Spleen (tissue), 7 donors: ENCODE data around the gene KRTAP19-4.
"Not testable (repeated sequence)": the region's sequence is repeated elsewhere in the genome, so short reads cannot be mapped to it uniquely, and the experiment has no call there.

Source experiments
- POLR2A ChIP-seq, 3 donors: fragments of 450-650 bp; IDR thresholded peaks; one replicate each; pipeline ENCODE4 v1.5.1; 2017; ENCODE audit warnings: antibody characterized with exemption in 3 of 3, mild to moderate bottlenecking in 1 of 3
- TF ChIP-seq, protein P1 (sequence below), 11 experiments: fragments of 200-600 bp in 7 of 11; fragments of 450-650 bp in 4 of 11; sonication (generic) in 4 of 11; IDR thresholded peaks in 8 of 11; conservative IDR thresholded peaks in 3 of 11; 1 replicate in 7 of 11; 2 replicates in 4 of 11; pipeline versions ENCODE4 v1.4.0 to v1.8.0; 2016 to 2021; ENCODE audit warnings: antibody characterized with exemption in 11 of 11, inconsistent platforms in 4 of 11, mild to moderate bottlenecking in 1 of 11
- donor health status: DM: no; HTN: no; CAD: no; lungs with moderate emphysema.
- donor health status: DM: no; HTN: no; CAD: no.
- donor health status: DM: no; HTN: no; CAD: no.

DNA sequence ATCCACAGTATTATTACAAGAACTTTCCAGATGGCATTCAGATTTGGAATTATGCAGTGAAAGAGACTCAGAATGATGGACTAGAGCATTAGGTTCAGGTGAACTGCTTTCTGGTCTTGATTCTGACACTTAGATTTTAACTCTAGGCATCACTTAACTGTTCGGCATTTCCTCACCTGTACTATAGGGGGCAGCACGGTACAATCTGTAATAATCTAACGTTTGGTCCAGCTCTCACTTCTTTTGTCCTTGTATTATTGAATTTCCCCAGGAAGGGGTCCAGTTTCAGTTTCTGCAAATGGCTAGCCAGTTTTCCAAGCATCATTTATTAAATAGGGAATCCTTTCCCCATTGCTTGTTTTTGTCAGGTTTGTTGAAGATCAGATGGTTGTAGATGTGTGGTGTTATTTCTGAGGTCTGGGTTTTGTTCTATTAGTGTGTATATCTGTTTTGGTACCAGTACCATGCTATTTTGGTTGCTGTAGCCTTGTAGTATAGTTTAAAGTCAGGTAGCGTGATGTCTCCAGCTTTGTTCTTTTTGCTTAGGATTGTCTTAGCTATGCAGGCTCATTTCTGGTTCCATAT, 8.7 kb upstream of the KRTAP19-4 start:
- TF ChIP-seq, protein P1, sequence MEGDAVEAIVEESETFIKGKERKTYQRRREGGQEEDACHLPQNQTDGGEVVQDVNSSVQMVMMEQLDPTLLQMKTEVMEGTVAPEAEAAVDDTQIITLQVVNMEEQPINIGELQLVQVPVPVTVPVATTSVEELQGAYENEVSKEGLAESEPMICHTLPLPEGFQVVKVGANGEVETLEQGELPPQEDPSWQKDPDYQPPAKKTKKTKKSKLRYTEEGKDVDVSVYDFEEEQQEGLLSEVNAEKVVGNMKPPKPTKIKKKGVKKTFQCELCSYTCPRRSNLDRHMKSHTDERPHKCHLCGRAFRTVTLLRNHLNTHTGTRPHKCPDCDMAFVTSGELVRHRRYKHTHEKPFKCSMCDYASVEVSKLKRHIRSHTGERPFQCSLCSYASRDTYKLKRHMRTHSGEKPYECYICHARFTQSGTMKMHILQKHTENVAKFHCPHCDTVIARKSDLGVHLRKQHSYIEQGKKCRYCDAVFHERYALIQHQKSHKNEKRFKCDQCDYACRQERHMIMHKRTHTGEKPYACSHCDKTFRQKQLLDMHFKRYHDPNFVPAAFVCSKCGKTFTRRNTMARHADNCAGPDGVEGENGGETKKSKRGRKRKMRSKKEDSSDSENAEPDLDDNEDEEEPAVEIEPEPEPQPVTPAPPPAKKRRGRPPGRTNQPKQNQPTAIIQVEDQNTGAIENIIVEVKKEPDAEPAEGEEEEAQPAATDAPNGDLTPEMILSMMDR (IDR thresholded peaks at IDR 0.05 in 8 of 11, conservative IDR thresholded peaks at IDR 0.05 in 3 of 11) = peak in 1 of 11 experiments; percentile 19
- not testable (repeated sequence) for TF ChIP-seq POLR2A (IDR thresholded peaks at IDR 0.05)
